D341Med (cell line): ENCODE data around the gene NOSTRIN.
A peak's percentile ranks its signal among the peaks of the same experiment; 100 is the strongest.
"Not testable (repeated sequence)": the region's sequence is repeated elsewhere in the genome, so short reads cannot be mapped to it uniquely, and the experiment has no call there.

ENCODE experiments used
- DNase-seq: peaks from one replicate; pipeline ENCODE4 v3.0.0; 2012; ENCODE audit warnings: low spot score

The NOSTRIN gene, protein sequence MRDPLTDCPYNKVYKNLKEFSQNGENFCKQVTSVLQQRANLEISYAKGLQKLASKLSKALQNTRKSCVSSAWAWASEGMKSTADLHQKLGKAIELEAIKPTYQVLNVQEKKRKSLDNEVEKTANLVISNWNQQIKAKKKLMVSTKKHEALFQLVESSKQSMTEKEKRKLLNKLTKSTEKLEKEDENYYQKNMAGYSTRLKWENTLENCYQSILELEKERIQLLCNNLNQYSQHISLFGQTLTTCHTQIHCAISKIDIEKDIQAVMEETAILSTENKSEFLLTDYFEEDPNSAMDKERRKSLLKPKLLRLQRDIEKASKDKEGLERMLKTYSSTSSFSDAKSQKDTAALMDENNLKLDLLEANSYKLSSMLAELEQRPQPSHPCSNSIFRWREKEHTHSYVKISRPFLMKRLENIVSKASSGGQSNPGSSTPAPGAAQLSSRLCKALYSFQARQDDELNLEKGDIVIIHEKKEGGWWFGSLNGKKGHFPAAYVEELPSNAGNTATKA

DNA sequence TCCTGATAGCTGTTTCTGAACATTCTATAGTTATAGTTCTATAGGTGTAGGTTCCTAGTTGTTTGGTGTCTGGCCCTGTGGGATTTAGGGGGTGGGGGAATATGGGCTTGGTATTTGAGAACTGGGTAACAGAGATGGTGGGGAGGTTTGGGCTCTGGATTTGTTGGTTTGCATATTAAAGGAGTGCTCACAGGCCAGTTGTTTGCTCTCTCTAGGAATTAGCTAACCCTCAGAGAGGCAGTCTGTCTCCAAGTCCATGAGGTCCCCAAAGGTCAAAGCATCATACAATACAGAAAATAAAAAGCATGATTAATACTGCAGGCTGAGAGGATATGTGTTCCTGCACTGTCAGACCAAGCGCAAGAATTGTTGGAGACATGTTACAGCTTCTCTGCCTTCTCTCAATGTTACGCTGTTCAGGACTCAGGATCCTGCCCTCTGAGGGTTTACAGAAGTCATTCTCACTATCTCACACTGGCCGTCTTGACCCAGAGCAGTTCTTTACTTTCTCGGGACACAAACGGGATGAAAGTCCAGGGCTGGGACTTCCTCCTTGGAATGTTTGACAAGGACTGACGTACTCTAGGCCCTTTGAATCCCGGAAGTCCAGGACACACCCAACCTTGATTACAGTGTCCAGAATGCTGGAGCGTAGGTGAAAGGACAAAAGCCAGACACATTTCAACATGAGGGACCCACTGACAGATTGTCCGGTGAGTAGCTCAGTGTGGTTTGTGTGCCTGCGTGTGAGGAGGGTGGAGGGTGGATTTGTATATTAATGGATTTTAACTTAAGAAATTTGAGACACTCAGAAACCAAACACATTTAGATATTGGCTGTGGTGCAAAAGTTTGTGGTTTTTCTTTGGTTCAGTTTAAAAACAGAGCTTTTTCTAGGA, at the start of gene NOSTRIN:
TSS of gene NOSTRIN (plus strand) at position 677 of the 898 bp plus-strand sequence. CDS start at position 687, 10 bp downstream.
- DNase-seq = no peak

DNA sequence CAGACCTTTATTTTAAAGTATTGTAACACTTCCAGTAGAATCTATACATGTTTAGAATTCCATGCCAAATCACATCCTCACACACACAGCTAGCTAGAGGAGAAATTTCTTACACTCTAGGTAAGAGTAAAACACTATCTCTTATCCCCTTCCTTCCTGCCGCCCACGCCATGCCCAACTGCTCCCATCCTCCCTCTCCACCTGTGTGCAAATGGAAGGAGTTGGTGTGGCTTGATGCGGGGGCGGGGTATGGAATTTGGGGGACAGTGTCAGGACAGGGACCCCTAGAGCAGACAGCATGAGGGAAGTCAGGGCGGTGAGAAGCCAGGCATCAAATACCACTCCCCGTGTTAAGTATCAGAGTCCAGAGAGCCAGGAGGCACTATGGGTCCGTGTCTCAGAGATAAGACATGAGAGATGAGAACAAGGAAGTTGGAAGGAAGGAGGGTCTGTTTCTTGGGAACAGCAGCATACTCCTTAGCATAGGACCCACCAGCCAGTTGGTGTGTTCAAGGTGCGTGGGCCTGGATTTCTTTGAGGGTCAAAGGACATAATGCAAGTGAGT, 48.6 kb upstream of the NOSTRIN start:
- no peak for DNase-seq

DNA sequence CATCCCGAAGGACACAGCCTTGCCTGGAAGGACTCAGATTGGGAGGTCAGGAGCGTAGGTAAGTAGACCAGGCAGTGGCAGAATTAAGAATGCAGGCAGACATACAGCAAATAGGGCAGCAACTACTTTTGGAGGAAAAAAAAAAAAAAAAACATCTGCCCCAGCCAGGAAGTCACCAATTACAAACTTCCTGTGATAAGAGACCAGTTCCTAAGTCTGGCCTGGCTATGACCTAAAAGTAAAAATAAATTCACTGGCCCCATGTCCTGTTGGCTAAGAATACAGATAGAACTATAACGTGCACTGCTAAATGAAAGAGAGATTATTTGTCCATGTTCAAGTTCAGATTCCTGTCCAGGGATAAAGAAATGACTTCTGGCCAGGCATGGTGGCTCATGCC, 45.2 kb upstream of the NOSTRIN start:
- DNase-seq = no peak

DNA sequence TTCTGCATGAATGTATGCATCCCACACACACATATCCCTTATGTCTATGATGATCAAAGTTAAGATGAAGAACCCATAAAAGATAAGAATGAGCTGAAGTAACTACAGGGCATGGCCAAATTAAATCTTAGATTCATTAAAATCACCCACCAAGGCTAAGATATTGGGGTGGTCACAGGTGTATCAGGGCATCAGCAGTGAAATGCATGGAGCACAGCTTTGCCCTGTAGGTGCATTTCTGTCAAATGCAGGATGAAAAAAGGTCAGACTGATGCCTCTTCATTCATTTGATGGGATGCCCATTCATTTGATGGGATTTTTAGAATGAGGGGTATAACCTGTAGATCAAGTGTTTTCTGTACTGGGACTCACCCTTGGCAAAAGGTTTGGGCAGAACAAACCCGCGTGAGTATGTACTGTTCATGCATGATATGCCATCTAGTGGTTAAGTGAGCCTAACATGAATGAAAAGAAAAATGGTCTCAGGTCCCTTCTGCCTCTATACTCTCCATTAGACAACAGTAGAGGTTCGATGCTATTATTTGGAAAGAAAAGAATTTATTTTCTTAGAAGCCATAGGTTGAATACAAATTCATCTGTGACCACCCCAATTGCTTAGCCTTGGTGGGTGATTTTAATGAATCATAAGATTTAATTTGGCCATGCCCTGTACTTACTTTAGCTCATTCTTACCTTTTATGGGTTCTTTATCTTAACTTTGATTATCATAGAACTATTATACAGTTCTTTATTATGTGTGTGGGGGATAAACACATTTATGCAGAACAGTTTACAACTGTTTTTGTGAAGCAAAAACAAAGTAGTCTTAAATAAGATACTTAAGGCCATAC, 43.2 kb upstream of the NOSTRIN start:
- DNase-seq = peak; percentile 58

DNA sequence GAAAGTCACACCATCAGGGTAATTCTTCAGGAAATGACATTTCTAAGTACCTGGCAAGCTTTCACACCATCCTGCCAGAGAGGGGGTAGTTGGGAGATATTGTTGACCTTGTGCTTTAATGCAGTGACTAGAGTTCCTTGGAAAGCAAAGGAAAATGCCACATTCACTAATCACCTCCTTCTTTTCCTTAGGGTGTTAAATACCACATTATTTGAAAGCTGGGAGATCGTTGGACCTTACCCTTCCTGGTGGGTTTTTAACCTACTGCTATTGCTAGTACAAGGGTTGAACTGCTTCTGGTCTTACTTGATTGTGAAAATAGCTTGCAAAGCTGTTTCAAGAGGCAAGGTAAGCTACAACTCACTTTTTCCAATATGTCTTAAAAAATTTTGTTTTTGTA, 37.0 kb upstream of the NOSTRIN start:
- no peak for DNase-seq

DNA sequence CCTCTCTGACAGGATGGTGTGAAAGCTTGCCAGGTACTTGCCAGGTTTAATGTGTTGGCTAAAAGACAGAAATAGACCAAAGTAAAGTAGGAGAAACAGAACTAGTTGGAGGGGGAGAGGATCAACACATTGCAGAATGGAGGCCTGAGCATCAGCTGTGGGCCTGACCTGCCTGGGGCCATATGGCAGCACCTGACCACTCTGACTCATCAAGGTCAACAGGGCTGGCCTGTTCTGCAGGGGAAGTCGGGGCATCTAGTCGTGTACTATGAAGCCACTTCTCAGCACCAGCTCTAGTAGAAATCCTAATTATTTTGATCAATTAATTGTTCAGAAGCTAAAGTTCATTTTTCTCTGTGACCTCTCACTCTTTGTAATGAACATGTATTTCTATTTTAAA, 35.8 kb upstream of the NOSTRIN start:
- no peak for DNase-seq

DNA sequence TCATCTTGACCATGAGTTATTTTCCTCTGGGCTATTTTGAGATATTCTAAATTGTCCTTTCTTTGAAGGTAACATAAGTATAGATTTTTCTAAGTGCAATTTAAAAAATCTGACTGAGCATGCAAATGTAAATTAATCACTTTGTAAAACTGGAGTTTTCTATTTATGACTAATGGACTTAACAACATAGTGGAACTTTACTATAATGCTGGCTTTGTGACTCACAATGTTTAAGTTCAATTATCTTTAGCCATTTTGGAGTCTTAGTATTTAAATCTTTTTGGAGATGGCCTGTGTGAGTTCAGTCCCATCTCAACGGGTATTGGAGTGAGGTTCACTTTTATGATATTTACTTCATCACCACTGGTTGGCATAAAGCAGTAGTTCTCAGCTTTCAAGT, 35.2 kb upstream of the NOSTRIN start:
- DNase-seq = no peak

DNA sequence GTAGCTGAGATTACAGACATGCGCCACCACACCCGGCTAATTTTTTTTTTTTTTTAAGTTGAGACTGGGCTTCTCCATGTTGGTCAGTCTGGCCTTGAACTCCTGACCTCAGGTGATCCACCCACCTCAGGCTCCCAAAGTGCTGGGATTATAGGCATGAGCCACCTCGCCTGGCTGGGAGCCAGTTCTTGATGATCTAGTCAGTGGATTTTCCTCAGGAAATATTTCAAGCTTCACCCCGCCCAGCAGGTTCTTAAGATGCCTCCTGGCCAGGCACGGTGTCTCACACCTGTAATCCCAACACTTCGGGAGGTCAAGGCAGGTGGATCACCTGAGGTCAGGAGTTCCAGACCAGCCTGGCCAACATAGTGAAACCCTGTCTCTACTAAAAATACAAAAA, 34.1 kb upstream of the NOSTRIN start:
- not testable (repeated sequence) for DNase-seq

DNA sequence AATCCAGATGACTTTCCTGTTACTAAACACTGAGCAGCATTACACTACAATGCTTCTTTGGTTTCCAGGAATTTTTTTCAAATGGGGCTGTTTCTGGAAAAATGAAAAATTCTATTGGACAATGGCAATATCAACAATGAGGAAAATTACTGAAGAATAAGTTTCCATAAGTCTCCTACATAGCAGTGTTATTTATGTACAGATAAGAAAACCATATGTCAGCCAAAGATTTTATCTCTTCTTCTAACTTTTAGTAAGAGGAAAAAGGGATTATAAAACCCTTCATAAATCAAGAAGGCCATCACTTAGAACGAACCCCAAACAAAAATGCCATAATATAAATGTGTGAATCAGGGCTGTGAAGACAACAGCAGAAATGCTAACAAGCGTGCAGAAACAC, 31.6 kb upstream of the NOSTRIN start:
- DNase-seq = no peak

DNA sequence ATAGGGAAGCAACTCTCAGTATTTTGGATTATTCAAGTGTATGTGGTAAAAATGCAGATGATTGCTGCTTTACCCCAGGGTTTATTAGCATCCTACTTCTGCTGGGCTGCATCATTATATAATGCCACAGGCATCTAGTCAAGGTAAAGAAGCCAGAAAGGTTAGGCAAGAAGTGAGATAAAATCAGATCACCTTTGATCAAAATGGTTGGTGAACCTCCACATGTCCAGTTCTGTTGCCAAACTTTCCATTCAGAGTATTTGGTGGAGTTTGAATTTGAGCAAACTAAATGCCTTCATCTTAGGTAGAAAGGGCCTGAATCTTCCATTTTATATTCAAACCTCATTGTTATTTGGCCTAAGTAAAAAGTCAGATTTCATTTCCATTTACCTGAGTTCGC, 29.7 kb upstream of the NOSTRIN start:
- DNase-seq = no peak

DNA sequence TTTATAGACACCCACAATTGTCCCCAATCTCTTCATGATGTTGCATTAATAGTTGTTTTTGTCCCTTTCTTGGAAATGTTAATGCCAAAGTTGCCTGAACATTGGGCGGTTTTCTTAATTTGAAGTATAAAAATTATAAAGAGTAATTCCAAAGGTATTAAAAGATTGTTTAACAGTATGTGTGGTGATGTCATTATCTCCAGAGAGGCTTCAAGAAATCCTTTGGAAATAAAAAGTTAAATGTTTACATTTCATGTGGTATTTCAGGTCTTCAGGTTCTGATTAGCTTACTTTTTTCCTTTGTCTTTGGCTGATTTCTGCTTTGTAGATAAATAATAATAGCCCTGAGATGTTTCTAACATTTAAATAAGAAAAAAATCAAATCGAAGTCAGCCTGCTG, 29.3 kb upstream of the NOSTRIN start:
- DNase-seq = no peak

DNA sequence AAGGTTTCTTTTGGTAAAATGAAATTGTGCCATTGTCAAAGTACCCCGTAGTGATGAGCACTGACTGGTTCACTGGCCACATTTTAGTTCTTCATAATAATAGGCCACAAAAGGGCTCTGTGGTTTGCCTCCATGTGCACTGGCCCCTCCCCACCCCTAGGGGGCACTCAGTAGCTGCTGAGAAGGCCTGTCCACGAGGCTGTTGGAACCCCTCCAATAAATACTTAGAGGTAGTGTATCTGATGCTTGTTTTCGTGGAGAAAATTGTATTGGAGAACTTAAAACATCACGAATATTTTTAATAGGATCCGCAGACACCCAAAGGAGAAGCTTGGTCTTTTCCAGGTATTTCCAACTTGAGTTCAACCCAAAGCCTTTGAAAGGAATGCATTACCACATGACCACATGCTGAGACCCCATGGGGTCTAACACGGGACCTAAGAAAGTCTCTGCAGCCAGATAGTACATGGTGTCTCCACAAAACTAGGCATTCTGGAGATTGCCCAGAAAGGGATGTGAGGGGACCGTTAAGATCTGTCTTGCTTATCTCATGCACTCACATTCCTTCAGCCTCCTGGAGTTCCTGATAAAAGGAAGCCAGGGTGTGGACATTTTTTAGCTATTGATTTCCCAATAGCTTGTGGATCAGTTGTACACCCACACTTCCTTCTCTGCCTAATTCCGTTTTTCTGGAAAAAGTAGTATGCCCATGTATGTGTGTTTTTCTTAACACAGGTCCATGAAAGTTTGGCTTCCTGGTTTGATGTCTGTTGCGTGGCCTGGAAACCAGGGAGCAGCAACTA, 28.5 kb upstream of the NOSTRIN start:
- DNase-seq = peak; percentile 74

DNA sequence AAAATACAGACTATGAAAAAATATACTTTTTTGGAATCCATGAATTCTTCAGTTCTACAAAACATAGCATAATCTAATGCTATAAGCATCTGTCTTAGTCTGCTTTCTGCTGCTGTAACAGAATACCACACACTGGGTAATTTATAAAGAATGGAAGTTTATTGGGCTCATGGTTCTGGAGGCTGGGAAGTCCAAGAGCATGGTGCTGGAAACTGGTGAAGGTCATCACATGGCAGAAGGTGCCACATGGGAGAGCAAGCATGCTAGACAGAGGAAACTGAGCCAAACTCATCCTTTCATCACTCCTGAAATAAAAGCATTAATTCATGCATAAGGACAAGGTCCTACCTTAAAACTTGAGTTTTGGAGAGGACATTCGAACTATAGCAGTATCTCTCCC, 26.6 kb upstream of the NOSTRIN start:
- DNase-seq = no peak

DNA sequence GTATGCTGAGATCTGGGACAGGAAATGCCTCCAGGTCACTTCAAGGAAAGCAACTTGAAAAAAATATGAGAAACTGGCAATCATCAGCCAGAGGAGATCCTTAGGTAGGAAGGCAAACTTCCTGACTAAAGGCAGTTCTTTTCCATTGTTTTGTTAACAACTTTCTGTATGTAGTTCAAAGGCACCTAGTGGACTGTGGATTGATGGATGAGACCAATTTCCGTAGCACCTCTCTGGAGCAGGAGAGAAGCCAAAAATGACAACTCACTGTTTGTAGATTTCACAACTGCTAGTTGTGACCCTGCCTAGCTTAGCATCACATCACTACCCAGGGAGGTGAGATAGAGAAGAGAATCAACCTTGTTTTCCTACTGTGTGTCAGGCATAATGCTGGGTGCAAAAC, 21.8 kb upstream of the NOSTRIN start:
- DNase-seq = no peak

DNA sequence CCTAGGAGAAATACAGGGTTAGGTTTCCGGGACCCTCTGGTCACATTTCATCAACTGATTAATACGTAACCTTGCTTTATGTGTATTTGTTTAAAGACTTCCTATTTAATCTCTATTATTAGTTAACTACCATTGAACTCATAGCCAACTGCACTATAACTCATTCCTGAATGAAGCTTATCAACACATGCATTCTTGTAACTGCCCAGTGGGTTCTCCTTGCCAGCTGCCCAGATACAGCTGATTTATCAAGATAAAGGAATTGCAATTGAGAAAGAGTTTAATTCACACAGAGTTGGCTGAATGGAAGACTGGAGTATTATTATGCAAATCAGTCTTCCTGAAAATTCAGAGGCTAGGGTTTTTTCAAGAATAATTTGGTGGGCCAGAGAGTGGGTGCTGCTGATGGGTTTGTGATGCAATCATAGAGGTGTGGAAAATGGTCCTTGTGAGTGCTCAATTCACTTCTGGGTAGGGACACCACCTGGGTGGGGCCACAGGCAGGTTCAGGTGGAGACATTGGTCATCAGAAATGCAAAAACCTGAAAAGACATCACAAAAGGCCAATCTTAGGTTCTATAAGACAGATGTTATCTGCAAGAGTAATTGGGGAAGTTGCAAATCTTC, 21.1 kb upstream of the NOSTRIN start:
- DNase-seq = no peak

DNA sequence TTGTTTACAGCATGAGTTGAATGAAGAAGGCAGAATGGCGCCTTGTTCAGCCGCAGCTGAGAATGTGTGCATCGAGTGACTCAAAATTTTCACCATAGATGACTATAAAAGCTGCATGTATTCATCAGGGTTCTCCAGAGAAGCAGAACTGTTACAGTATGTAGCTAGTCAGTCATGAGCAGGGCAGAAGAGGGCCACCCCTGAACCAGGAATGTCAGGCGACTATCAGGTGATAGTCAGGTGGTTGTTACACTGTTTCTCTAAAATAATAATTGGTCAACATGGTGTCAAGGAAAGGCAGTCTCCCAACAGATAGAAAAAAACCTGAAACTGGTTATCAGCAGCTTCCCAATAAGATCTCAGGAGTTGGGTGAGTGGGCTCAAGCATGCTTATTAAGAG, 20.2 kb upstream of the NOSTRIN start:
- DNase-seq = no peak

DNA sequence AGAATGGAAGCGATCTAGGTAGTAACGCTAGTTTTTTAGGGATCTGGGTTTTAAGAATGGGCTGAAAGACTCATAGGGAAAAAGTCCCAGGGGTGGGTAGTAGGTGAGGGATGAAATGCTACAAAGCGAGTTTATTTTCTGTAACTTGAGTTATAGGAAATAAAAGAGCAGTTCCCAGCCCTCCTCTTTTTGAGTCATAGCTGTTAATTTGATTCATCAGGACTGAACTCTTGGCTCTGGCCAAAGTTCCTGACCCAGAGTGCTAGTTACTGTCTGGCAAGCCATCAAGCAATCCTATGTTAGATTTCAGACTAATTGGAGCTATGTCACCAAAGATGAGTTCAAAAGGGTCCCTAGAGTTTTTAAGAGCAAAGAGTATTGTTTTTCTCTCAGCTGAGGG, 17.4 kb upstream of the NOSTRIN start:
- no peak for DNase-seq

DNA sequence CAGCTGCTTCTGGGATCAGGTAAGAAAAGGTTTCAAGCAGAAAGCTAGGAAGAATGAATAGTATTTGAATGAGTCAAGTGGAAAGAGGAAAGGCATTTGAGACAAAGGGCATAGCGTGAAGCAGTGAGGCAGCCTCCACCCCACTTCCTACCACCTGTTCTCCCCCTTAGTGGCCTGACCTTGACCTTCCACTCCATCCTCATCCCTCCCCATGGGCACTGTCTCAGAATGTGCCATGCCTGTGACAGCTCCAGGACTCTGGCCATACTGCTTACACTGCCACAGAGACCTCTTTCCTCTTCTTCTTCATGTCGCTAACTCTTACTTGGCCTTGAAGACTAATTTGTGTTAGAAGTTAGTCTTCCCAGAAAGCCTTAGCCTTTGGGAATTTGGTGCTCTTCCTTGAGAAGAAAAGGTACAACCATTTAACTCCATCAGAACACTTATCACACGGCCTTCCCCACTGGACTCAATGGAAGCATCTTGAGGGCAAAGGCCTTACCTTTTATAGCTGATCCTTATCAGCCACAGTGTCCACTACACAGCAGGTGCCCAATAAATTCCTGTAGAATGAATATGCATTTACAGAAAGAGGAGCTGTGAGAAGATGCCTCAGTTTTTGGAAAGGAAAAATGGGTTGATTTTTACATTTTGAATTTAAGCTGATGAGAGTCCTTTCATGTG, 15.2 kb upstream of the NOSTRIN start:
- no peak for DNase-seq

DNA sequence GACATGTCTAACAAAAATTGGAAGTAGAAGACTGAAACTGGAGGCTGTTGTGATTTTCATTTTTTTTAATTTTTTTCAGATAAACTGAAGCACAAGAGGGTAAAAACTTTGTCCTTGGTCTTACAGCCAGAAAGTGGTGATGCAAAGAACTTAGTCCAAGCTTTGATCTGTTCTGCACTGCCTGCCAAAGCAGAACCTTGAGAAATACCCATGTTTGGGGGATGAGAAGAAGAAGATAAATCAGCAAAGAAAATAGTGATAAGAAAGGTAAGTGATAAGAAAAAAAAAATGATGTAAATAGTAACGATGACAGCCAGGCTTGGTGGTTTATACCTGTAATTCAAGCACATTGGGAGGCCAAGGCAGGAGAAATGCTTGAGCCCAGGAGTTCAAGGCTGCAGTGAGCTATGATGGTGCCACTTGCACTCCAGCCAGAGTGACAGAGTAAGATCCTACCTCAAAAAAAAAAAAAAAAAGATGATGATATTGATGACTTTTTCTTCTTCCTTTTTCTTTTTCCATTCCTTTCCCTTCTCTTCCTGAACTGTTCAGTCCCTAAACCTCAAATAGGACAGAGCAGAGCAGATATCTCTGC, 14.6 kb upstream of the NOSTRIN start:
- no peak for DNase-seq
